KG1 (cell line): ENCODE measurements around the gene NLRP6.
"Not testable (repeated sequence)": the region's sequence is repeated elsewhere in the genome, so short reads cannot be mapped to it uniquely, and the experiment has no call there.

Source experiments
- DNase-seq: peaks from one replicate; lab custom pipeline; 2025; lab: John Stamatoyannopoulos, UW

The NLRP6 gene

GRCh38 chr11:325796-326591, 47.8 kb downstream of the NLRP6 start:
- DNase-seq, result no peak

GRCh38 chr11:326592-326841, 48.3 kb downstream of the NLRP6 start:
- DNase-seq, result no peak

GRCh38 chr11:326842-327580, 48.8 kb downstream of the NLRP6 start:
- DNase-seq, result no peak

GRCh38 chr11:327581-327923, 49.3 kb downstream of the NLRP6 start:
- no peak for DNase-seq

GRCh38 chr11:328012-328411, 49.8 kb downstream of the NLRP6 start:
- DNase-seq, result no peak

GRCh38 chr11:328516-329100, 50.4 kb downstream of the NLRP6 start:
- DNase-seq, result not testable (repeated sequence)

GRCh38 chr11:329886-330253, 51.7 kb downstream of the NLRP6 start:
- DNase-seq, result no peak

- no peak for DNase-seq
Observed at GRCh38 chr11:330307-330693, 52.1 kb downstream of the NLRP6 start.

GRCh38 chr11:330694-331357, 52.6 kb downstream of the NLRP6 start:
- DNase-seq, result no peak

- no peak for DNase-seq
Observed at GRCh38 chr11:331358-332060, 53.3 kb downstream of the NLRP6 start.

GRCh38 chr11:332651-333480, 54.7 kb downstream of the NLRP6 start:
- no peak for DNase-seq

- not testable (repeated sequence) for DNase-seq
Observed at GRCh38 chr11:333616-334263, 55.5 kb downstream of the NLRP6 start.

GRCh38 chr11:334264-334994, 56.2 kb downstream of the NLRP6 start:
- DNase-seq, result no peak
